GM21381 (cell line): ENCODE measurements around the gene CHCHD1.
A peak's percentile ranks its signal among the peaks of the same experiment; 100 is the strongest.
"Not testable (repeated sequence)": the region's sequence is repeated elsewhere in the genome, so short reads cannot be mapped to it uniquely, and the experiment has no call there.

Experiments used
- ATAC-seq: cut with Tn5 transposase; IDR thresholded peaks from one replicate; pipeline ENCODE4 v1.9.1; 2021; ENCODE audit warnings: mild to moderate bottlenecking, moderate library complexity; ENCODE audit not compliant: unreplicated experiment

CHCHD1 gene

DNA sequence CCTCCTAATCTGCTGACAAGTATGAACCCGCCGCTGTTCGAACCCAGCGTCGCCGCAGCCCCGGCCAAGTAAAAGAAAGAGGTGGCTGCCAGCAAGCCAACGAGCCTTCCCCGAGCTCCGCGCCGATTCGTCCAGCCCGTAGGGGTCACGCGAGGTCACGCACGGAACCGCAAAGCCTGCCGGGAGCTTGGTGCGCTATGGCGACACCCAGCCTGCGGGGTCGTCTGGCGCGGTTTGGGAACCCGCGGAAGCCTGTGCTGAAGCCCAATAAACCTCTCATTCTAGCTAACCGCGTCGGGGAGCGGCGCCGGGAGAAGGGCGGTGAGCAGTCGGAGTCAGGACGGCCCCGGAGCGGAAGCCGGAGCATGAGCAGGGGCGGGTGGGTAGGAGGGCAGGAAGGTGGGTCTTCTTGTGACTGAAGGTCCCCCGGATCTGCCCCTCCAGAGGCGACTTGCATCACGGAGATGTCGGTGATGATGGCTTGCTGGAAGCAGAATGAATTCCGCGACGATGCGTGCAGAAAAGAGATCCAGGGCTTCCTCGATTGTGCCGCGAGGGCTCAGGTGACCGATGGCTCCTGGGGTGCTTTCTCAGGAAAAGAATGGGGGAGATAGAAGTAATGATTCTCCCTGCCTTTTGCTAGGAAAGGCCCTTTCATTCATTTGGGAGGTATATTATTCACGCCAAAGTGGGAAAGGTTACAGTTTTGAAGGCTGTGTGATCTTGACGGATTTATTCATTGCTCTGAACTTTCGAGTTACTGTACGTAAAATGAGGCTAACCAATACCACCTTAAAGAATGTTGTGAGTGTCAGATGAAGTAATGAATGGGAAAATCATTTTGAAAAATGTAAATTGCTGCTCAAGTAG is at the start of gene CHCHD1:
Gene CHCHD1, plus strand, starts transcription at position 170 of the 870 bp plus-strand sequence. Its CDS starts 28 bp downstream, at position 198.
- no peak for ATAC-seq

DNA sequence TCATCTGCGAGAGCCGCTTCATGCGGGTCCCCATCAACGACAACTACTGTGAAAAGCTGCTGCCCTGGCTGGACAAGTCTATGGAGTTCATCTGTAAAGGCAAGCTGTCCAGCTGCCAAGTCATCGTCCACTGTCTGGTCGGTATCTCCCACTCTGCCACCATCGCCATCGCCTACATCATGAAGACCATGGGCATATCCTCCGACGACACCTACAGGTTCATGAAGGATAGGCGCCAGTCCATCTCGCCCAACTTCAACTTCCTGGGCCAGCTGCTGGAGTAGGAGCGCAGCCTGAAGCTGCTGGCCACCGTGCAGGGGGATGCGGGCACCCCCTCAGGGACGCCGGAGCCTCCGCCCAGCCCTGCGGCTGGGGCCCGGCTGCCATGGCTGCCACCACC is 49.4 kb upstream of the CHCHD1 start:
- no peak for ATAC-seq

DNA sequence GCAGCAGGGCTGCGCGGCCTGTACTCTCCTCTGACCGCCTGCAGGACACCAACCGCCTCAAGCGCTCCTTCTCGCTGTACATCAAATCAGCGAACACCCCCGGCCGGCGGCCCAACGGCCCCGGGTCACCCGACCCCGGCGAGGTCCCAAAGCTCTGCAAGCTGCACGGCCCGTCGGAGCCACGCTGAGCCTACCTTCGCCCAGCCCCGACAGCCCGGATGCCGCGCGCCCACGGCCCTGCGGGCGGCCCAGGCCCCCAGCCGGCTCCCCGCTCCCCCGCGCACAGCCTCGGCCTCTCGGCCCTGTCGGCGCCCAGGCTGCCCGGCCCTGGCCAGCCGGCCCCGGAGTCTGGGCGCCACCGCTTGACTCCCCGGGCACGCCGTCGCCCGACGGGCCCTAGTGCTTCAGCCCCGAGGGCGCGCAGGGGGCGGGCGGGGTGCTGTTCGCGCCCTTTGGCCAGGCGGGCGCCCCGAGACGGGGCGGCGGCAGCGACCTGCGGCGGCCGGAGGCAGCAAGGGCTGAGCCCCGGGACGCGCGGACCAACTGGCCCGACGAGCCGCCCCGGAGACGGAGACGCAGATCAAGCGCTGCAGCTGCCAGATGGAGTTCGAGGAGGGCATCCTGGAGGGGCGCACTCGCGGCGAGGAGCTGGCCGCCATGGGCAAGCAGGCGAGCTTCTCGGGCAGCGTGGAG is 48.8 kb upstream of the CHCHD1 start:
- no peak for ATAC-seq

DNA sequence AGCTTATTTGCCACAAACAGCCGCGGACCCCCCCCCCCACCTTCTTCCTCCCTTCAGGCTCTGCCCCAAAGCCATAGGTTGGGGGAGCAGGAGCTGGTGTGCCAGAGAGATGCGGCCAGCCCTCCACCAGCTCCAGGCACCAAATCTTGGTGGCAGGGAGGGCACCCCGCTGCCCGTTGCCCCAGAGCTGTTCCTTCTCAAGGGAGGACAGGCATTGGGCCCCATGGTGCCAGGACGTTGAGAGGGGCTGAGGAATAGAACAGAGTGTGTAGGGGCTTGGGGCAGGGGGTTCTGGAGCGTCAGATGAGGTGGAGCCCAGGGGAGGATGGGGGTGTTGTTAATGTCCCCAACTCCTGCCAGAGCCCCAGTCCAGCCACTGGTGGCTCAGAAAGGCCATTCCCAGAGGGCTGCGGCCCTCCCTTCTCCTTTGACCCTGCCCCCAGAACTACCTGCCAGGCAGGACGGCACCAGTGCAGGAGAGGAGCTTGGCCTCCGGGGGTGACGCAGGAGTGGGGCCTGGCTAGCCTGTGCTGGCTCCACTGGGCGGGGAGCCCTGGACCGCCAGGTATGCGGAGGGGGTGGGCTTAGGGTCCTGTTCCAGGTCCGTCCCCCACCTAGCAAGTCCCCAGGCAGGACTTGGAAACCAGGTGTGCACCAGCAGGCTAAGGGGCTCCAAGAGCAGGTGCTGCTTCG is 47.7 kb upstream of the CHCHD1 start:
- ATAC-seq = no peak

GRCh38 chr10:73734796-73735305 is 47.0 kb upstream of the CHCHD1 start:
- no peak for ATAC-seq

DNA sequence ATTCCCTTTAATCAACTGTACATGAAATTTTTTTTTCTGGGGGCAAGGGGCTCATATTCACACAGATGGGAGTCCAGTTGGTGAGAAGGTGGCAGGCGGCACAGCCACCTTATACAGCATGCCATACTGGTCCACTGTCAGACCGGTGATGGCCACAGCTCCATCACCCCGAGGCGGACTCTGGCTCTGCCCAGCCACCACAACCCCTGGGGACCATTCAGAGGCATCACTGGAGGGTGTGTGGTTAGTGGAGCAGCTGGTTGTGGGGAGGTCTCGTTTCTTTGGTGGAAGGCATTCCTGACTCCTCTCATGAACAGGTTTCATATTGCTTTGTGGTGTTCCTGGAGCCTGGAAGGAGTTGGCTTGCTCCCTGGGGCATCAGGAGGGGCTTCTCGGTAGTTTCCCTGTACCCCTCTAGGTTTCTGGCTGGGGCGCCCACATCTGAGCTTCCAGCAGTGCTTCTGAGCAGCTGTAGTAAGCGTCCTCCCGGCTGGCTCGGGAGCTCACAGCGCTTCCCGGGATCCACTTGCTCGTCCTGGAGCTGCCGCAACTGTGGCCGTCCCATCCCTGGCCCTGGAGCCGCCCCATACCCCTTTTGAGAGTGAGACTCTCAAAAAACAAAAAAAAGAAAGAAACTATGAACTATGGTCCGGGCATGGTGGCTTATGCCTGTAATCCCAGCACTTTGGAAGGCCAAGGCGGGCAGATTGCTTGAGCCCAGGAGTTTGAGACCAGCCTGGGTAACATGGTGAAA is 41.2 kb upstream of the CHCHD1 start:
- ATAC-seq = not testable (repeated sequence)

DNA sequence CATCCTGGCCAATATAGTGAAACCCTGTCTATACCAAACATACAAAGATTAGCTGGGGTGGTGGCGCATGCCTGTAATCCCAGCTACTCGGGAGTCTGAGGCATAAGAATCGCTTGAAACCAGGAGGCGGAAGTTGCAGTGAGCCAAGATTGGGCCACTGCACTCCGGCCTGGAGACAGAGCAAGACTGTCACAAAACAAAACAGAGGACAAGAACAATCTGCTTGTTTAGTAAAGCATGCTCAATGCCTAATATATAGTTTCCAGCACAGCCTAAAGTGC is 39.5 kb upstream of the CHCHD1 start:
- ATAC-seq = no peak

DNA sequence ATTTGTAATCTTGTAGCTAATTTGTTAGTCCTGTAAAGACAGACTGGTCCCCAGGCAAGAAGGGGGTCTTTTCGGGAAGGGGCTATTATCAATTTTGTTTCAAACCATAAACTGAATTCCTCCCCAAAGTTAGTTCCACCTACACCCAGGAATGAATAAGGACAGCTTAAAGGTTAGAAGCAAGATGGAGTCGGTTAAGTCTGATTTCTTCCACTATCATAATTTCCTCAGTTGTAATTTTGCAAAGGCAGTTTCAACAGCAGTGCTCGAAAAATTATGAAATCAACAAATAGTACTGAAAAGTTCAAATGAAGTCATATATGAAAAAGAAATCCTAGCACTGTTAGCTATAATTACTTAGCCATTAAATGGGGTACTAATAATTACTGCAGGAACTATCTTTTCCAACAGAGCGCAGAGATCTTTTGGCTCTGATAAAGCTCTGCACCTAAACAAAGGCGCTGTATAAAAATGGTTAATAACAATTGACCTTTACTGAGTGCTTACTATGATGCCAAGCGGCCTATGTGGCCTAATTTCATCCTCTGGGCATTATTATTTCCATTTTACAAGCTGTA is 38.4 kb upstream of the CHCHD1 start:
- ATAC-seq = no peak

DNA sequence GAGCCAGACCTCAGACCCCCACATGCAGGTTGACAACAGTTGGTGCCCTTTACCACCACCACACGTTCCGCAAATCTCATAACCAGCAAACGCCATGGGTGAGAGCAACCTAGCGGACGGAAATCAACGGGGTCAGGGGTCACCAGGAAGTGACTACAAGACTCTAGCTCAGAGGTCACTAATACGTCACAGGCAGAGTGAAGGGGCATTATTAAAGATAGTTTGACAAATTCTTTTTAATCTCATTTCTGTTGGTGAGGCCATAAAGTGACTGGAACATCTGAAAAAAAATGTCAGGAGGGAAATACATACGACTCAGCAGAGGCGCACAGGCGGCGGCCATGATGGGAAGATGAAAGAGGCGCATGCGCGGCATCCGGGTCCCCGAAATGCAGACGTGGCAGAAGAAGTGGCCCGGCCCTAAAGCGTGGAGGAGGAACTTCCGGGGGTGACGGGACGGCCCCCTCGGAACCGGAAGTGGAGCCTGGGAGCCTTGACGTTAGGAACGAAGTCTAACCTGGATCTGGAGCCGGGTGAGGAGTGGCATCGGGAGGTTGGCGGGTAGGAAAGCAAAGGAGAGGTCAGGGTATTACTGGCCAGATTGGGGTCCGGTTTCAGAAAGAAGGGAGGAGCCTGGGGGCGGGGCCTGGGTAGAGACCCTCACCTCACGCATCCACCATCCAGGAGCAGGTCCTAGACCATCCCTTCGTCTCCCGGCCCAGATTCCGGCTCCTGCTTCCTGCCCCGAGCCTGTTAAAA is 37.8 kb upstream of the CHCHD1 start, which contains the start of gene SEC24C:
Gene SEC24C, plus strand, starts transcription at position 468 of the 759 bp plus-strand sequence. CDS start 2,461 bp downstream, outside the sequence.
- ATAC-seq = peak; percentile 93

GRCh38 chr10:73744664-73744975 is 37.2 kb upstream of the CHCHD1 start:
- peak; percentile 24 for ATAC-seq

DNA sequence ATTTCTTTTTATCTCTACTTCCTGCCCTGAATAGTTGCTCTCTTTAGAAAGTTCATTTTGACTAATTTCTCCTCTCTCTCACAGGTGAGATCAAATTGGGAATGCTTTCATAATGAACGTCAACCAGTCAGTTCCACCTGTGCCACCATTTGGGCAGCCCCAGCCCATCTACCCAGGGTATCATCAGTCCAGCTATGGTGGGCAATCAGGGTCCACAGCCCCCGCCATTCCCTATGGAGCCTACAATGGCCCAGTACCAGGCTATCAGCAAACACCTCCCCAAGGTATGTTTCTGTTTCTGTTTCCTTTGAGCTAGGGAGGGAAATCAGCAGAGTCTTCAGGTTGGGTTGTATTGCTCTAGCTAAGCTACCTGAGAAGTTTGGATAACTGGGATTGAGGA is 35.1 kb upstream of the CHCHD1 start:
- no peak for ATAC-seq

- no peak for ATAC-seq
Observed at GRCh38 chr10:73750819-73751218, 31.0 kb upstream of the CHCHD1 start.

DNA sequence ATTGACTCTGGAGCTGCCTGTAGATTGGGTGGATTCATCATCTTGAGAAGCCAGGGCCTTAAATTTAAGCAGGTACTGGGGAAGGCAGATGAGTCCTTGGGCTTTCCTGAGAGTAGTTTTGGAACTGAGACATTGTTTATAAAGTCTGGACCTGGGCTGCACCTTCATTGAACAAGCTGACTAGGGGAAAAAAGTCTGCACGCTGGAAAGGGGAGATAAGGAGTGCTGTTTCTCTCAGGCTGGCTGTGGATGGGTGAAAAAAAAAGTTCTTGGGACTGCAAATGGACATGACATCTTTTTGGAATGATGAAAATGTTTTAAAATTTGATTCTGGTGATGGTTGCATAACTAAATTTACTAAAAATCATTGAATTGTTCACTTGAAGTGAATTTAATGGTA is 25.7 kb upstream of the CHCHD1 start:
- no peak for ATAC-seq

DNA sequence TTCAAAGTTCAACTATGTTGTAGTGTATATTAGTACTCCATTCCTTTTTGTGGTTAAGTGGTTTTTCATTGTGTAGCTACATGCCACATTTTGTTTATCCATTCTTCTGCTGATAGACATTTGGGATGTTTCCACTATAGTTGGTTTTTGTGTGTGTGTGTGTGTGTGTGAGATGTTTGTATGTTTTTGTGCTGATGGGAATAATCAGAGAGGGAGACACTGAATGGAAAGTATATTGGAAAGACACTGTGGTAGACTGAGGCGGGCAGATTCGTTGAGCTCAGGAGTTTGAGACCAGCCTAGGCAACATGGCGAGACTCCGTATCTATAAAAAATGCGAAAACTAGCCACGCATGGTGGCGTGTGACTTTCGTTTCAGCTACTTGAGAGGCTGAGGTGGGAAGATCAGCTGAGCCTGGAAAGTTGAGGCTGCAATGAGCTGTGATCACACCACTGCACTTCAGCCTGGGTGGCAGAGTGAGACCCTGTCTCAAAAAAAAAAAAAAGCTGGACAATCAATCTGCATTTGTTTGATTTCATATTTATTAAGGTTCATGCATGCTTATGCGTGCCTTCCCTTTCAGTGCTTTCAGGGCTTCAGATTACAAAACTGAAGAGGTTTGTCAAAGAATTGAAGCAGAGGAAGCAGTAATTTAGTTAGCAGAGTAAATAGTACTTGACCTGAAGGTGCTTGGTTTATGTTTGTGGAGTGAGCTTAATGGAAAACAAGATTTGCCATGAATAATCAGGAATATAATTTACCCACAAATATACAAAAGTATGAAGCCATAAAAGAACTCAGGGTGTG is 22.9 kb upstream of the CHCHD1 start:
- no peak for ATAC-seq

- ATAC-seq = no peak
Observed at GRCh38 chr10:73759512-73760115, 22.2 kb upstream of the CHCHD1 start.

GRCh38 chr10:73761781-73762180 is 20.1 kb upstream of the CHCHD1 start:
- ATAC-seq = no peak

GRCh38 chr10:73762915-73763314 is 18.9 kb upstream of the CHCHD1 start:
- ATAC-seq = no peak

- ATAC-seq = no peak
Observed at GRCh38 chr10:73763343-73763742, 18.5 kb upstream of the CHCHD1 start.

- no peak for ATAC-seq
Observed at GRCh38 chr10:73765066-73765465, 16.8 kb upstream of the CHCHD1 start.
